GM19238 (cell line): ENCODE results near the gene HP.
"Not testable (repeated sequence)": the region's sequence is repeated elsewhere in the genome, so short reads cannot be mapped to it uniquely, and the experiment has no call there.

ENCODE experiments used
- DNase-seq: peaks from one replicate; pipeline ENCODE4 v3.0.0; 2011; ENCODE audit warnings: low spot score; ENCODE audit not compliant: insufficient read length

Gene HP

GRCh38 chr16:72054254-72054847 is at the start of gene HP:
HP (plus strand) TSS chr16:72054505; CDS start chr16:72054653, 148 bp downstream.
- DNase-seq: not testable (repeated sequence)

- not testable (repeated sequence) for DNase-seq
Measured at GRCh38 chr16:72008065-72008423, 46.3 kb upstream of the HP start.

- DNase-seq: peak; percentile 100
Measured at GRCh38 chr16:72008424-72009216, 45.7 kb upstream of the HP start, which contains the start of gene DHODH. DHODH (plus strand) TSS chr16:72008744; CDS start chr16:72008765, 21 bp downstream.

- no peak for DNase-seq
Measured at GRCh38 chr16:72009779-72010178, 44.5 kb upstream of the HP start.

- DNase-seq: no peak
Measured at GRCh38 chr16:72012607-72013006, 41.7 kb upstream of the HP start.

- DNase-seq: no peak
Measured at GRCh38 chr16:72013389-72013788, 40.9 kb upstream of the HP start.

- no peak for DNase-seq
Measured at GRCh38 chr16:72013888-72014581, 40.3 kb upstream of the HP start.

- no peak for DNase-seq
Measured at GRCh38 chr16:72014675-72015074, 39.6 kb upstream of the HP start.

- DNase-seq: no peak
Measured at GRCh38 chr16:72015124-72015523, 39.2 kb upstream of the HP start.

GRCh38 chr16:72018470-72018869 is 35.8 kb upstream of the HP start:
- no peak for DNase-seq

GRCh38 chr16:72021043-72021442 is 33.3 kb upstream of the HP start:
- DNase-seq: no peak

GRCh38 chr16:72022127-72022526 is 32.2 kb upstream of the HP start:
- DNase-seq: no peak

GRCh38 chr16:72023962-72024361 is 30.3 kb upstream of the HP start:
- no peak for DNase-seq

GRCh38 chr16:72024862-72025382 is 29.4 kb upstream of the HP start:
- DNase-seq: no peak

GRCh38 chr16:72025404-72026114 is 28.7 kb upstream of the HP start:
- DNase-seq: no peak

- DNase-seq: no peak
Measured at GRCh38 chr16:72027669-72028378, 26.5 kb upstream of the HP start.

GRCh38 chr16:72029567-72030271 is 24.6 kb upstream of the HP start:
- DNase-seq: no peak

GRCh38 chr16:72033437-72033836 is 20.9 kb upstream of the HP start:
- DNase-seq: no peak

GRCh38 chr16:72036098-72036497 is 18.2 kb upstream of the HP start:
- no peak for DNase-seq

GRCh38 chr16:72042157-72042660 is 12.1 kb upstream of the HP start:
- DNase-seq: no peak
